Measurements from ENCODE around the gene RALGDS.

RALGDS gene

DNA sequence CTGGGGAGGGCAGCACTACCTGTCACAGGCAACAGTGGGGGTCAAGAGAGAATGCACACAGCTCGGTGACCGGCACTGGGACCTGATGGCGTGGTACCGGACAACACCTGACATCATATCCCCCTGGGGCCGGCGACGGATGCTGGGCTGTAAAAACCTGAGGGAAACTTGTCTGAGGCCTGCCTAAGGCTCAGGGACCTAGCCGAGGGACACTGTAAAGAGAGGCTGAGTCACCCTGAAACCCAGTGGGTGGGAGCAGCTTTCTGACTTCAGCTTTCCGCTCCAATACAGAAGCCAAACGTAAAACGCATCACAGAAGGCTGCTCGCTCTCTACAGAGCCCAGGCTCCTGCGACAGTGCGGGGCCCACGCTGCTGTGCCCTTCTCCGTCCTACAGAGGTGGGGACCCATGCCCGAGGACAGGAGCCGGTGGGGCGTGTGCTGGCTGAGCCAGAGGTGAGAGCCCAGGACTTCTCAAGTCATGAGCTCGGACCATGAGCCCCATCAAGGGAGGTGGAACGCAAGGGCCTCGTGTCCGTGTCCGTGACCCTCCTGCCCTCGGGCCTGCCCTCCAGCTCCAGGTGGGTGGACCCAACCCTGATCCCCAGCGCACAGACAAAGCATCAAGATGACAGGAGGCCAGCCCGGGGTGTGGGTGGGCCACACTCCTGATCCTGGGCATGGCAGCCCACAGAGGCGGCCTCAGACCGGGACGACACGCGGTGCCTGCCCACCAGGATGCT lies 5.3 kb downstream of the RALGDS start:
- Histone ChIP-seq H3K27me3 (ENCODE audit: insufficient read depth, poor library complexity, severe bottlenecking) (no peaks in the 10 kb centered on the region), H3K4me3 (replicated peaks; ENCODE audit: insufficient read depth, low read length) (no peak overlapping the region), H3K27ac (replicated peaks) (no peak overlapping the region)
- no peak for DNase-seq (ENCODE audit: low read depth in 1 of 2, low spot score in 1 of 2)
- TF ChIP-seq, protein P1, sequence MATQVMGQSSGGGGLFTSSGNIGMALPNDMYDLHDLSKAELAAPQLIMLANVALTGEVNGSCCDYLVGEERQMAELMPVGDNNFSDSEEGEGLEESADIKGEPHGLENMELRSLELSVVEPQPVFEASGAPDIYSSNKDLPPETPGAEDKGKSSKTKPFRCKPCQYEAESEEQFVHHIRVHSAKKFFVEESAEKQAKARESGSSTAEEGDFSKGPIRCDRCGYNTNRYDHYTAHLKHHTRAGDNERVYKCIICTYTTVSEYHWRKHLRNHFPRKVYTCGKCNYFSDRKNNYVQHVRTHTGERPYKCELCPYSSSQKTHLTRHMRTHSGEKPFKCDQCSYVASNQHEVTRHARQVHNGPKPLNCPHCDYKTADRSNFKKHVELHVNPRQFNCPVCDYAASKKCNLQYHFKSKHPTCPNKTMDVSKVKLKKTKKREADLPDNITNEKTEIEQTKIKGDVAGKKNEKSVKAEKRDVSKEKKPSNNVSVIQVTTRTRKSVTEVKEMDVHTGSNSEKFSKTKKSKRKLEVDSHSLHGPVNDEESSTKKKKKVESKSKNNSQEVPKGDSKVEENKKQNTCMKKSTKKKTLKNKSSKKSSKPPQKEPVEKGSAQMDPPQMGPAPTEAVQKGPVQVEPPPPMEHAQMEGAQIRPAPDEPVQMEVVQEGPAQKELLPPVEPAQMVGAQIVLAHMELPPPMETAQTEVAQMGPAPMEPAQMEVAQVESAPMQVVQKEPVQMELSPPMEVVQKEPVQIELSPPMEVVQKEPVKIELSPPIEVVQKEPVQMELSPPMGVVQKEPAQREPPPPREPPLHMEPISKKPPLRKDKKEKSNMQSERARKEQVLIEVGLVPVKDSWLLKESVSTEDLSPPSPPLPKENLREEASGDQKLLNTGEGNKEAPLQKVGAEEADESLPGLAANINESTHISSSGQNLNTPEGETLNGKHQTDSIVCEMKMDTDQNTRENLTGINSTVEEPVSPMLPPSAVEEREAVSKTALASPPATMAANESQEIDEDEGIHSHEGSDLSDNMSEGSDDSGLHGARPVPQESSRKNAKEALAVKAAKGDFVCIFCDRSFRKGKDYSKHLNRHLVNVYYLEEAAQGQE (IDR thresholded peaks at IDR 0.05; ENCODE audit: insufficient replicate concordance, low read depth): no peak
- TF ChIP-seq GABPA (IDR thresholded peaks at IDR 0.05; ENCODE audit: low read depth): no peak
- TF ChIP-seq, protein P2, sequence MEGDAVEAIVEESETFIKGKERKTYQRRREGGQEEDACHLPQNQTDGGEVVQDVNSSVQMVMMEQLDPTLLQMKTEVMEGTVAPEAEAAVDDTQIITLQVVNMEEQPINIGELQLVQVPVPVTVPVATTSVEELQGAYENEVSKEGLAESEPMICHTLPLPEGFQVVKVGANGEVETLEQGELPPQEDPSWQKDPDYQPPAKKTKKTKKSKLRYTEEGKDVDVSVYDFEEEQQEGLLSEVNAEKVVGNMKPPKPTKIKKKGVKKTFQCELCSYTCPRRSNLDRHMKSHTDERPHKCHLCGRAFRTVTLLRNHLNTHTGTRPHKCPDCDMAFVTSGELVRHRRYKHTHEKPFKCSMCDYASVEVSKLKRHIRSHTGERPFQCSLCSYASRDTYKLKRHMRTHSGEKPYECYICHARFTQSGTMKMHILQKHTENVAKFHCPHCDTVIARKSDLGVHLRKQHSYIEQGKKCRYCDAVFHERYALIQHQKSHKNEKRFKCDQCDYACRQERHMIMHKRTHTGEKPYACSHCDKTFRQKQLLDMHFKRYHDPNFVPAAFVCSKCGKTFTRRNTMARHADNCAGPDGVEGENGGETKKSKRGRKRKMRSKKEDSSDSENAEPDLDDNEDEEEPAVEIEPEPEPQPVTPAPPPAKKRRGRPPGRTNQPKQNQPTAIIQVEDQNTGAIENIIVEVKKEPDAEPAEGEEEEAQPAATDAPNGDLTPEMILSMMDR (IDR thresholded peaks at IDR 0.05; ENCODE audit: insufficient read depth, low read length): no peak
- TF ChIP-seq POLR2AphosphoS5 (IDR thresholded peaks at IDR 0.05; ENCODE audit: low read depth): no peak

DNA sequence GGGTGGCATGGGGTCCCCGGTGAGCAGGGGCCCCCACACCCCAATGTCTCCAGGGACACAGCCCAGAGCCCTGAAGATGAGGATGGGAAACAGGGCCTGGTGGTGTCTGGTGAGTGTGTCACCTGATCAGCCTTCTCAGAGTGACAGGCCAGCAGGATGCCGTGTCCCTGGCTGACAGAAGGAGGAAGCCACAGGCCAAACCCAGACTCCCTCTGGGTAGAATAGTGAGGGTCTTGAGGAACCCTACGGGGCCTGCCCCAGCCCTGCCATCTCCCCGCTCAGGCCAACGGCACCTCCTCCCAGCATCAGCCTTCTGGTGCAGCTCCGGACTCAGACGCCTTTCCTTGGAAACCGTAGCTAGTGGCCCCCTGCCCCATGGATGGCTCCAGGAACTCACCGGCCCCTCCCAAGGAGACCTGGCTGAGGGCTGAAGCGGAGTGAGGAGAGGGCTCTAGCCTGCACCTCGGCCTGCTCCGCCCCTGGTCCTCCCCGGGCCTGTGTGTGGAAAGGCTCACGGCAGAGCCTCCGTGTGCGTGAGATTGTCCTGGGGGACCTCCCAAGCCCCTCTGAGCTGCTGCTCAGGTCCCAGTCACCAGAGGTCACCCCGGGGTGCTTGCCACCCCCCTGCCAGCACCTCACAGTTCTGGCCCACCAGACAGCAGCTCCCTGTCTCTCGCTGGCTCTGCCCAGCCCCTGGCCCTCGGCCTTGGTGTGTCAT lies 6.0 kb downstream of the RALGDS start:
- DNase-seq (ENCODE audit: low read depth in 1 of 2, low spot score in 1 of 2): peak in 1 of 2 experiments; percentile 55
- no peaks in the 10 kb centered on the region for H3K27me3 ChIP-seq (ENCODE audit: insufficient read depth, poor library complexity, severe bottlenecking)
- H3K4me3 ChIP-seq (replicated peaks; ENCODE audit: insufficient read depth, low read length): no peak overlapping the region
- TF ChIP-seq, protein P1 (IDR thresholded peaks at IDR 0.05; ENCODE audit: insufficient replicate concordance, low read depth): no peak
- TF ChIP-seq SPI1 (IDR thresholded peaks at IDR 0.05; ENCODE audit: borderline replicate concordance, low read depth) (no peak), GABPA (IDR thresholded peaks at IDR 0.05; ENCODE audit: low read depth) (no peak)
- TF ChIP-seq, protein P2 (IDR thresholded peaks at IDR 0.05; ENCODE audit: insufficient read depth, low read length): no peak
- peak overlapping the region; percentile 87 for H3K27ac ChIP-seq (replicated peaks)

DNA sequence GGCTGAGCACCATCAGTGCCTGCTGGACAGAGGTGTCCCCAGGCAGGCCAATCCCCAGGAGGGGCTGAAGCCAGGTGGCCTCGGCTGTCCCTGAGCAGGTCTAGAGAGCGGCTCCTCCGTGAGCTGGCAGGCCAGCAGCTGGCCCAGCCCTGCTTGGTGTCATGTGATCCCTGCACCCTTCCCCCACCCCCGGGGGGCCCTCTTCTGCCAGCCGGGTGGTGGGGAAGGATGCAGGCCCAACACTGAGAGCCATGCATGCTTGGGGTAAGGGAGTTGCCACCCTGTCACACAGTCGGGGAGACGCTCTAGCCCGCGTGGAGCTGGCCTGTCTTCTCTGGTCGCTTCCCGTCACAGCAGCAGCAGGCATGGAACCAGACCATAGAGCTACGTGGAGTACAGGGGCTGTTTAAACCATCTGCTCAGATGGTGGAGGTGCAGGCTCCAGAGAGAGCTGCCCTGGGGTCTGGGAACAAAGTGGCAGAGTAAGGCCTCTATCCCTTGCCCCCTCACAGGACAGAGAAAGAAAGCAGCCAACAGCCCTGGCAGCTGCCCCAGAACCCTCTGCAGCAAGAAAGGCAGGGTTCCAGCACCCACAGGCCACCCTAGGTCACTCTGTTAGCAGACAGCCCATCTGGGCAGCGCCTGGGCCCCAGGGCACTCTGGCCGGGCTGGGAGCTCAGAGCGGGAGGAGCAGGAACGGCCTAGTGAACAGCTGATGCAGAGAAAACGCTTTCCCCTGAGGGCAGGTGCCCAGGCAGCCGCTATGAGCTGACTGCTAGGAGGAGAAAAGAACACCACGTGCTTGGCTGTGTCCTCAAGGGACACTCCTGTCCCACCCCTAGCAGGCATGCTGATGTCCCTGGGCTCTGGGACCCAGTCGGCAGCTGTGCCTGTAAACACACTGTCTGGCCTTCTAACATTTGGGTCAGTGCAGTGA lies 6.8 kb downstream of the RALGDS start:
- peak in 1 of 2 experiments; percentile 51 for DNase-seq (ENCODE audit: low read depth in 1 of 2, low spot score in 1 of 2)
- Histone ChIP-seq H3K27ac (replicated peaks) (peak overlapping the region; percentile 87), H3K4me3 (replicated peaks; ENCODE audit: insufficient read depth, low read length) (no peak overlapping the region), H3K27me3 (ENCODE audit: insufficient read depth, poor library complexity, severe bottlenecking) (no peaks in the 10 kb centered on the region)
- TF ChIP-seq, protein P2 (IDR thresholded peaks at IDR 0.05; ENCODE audit: insufficient read depth, low read length): no peak
- TF ChIP-seq GABPA (IDR thresholded peaks at IDR 0.05; ENCODE audit: low read depth): no peak
- TF ChIP-seq, protein P1 (IDR thresholded peaks at IDR 0.05; ENCODE audit: insufficient replicate concordance, low read depth): no peak
